ENCODE data around the gene PRAMEF12.
"Not testable (repeated sequence)": the region's sequence is repeated elsewhere in the genome, so short reads cannot be mapped to it uniquely, and the experiment has no call there.

PRAMEF12 gene

DNA sequence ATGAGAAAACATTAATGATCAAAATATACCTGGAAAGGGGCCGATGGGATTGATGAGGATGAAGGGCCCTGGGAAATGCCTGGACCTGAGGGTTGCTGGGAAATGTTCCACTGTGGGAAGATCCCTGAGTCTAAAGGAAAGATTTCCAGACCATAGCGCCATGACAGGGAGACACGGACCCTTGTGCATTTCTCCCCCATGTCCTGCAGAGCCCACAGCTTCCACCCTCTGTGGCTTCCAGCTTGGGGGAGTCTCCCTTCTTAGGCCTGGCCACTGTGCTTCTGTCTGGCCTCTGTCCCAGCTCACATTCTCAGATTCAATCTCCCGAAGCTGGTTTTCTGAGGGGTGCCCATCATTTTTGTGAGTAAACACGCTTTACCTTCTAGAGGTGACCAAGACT lies 1.0 kb upstream of the PRAMEF12 start:
- DNase-seq, result no peak

DNA sequence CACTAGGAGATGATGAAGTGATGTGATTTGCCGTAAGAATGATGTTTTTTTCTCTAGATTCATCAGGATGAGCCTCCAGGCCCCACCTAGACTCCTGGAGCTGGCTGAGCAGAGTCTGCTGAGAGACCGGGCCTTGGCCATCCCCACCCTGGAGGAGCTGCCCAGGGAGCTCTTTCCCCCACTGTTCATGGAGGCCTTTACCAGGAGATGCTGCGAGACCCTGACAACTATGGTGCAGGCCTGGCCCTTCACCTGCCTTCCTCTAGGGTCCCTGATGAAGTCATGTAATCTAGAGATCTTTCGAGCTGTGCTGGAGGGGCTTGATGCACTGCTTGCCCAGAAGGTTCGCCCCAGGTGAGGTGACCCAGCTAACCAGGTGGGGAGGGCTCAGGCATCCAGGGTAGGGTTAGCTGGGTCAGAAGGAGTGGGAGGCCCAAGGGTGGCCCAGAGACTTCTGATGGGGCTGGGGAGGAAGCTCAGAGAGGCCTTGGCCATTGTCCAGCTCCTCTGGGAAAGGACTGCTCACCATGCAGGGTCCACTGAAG lies 1.3 kb downstream of the PRAMEF12 start:
- no peak for DNase-seq

- no peak for DNase-seq
These were observed 1.9 kb downstream of the PRAMEF12 start for GRCh38 chr1:12775443-12775842.

DNA sequence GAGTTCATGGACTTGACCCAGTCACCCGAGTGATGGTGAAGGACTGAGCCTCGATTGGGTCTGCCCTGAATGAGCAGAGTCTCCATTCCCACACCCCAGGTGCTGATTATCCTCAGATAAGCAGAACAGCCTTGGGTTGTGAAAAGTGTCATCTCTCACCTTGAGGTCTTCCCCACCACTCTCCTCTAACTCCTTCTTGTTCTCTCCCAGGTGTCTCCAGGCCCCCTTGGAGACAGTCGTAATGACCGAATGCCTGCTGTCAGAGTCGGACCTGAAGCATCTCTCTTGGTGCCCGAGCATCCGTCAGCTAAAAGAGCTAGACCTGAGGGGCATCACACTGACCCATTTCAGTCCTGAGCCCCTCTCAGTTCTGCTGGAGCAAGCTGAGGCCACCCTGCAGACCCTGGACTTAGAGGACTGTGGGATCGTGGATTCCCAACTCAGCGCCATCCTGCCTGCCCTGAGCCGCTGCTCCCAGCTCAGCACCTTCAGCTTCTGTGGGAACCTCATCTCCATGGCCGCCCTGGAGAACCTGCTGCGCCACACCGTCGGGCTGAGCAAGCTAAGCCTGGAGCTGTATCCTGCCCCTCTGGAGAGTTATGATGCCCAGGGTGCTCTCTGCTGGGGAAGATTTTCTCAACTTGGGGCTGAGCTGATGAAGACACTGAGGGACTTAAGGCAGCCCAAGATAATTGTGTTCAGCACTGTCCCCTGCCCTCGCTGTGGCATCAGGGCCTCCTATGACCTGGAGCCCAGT lies 3.4 kb downstream of the PRAMEF12 start:
- DNase-seq, result no peak

DNA sequence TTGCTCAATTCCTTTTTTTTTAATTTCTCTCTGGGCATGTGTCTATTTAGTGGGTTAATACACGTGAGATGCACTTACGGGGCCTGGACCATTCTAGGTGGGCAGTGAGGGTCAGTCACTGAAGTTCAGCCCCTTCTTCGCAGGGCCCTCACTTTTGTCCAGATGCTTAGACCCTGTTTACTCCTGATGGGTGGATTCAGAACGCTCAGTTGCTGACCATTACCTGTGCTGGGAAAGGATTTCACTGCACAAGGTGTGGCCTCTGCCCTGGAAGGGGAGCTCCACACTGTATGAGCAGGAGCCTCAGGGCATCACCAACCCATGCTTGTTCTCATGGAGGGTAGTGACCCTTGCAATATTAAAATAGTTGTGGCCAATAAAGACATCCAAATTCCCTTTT lies 4.5 kb downstream of the PRAMEF12 start:
- no peak for DNase-seq

DNA sequence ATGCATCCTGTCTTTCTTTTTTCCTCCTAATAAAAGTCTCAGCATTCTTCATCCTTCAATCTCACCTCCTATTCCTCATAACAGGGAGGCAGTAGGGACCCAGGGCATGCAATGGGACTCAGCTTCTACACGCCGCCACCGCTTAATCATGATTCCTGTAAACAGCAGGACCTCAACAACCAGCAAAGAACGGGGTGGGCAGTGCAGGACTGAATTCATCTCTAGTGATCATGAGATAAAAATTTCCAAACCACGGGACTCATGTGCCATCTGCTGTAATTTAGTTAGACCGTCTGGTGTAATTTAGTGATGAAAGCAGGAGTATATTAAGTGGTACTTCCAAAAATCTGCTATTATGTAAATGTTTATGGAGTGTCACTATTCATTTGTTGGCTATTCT lies 5.4 kb downstream of the PRAMEF12 start:
- DNase-seq, result no peak

GRCh38 chr1:12781488-12781887 lies 8.0 kb downstream of the PRAMEF12 start:
- DNase-seq, result not testable (repeated sequence)

- not testable (repeated sequence) for DNase-seq
These were observed 10.2 kb downstream of the PRAMEF12 start for GRCh38 chr1:12783783-12784182.

GRCh38 chr1:12784729-12785128 lies 11.2 kb downstream of the PRAMEF12 start:
- not testable (repeated sequence) for DNase-seq

DNA sequence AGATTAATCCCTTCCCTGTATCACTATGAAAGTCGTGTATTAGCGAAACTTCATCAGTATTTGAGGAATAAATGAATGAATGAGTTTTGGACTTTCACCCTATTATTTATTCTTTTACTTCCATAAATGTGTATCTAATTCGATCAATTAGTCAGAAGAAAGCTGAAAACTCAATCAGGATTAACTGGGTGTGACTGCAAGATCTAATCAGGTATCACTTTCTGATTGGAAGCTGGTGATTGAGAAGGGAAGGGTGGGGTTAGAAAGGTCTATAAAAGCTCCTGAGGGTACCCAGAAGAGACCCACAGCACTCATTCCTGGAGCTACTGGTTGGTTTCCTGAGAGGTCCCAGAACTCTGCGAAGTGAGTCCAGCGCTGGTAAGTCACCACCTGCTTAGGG lies 17.6 kb downstream of the PRAMEF12 start, which contains the start of gene PRAMEF1:
PRAMEF1 (plus strand) TSS at position 301 of the 400 bp plus-strand sequence. CDS start 1,831 bp downstream, outside the sequence.
- DNase-seq, result not testable (repeated sequence)

- no peak for DNase-seq
These were observed 25.4 kb downstream of the PRAMEF12 start for GRCh38 chr1:12798911-12799310.

GRCh38 chr1:12799730-12800129 lies 26.2 kb downstream of the PRAMEF12 start:
- no peak for DNase-seq

DNA sequence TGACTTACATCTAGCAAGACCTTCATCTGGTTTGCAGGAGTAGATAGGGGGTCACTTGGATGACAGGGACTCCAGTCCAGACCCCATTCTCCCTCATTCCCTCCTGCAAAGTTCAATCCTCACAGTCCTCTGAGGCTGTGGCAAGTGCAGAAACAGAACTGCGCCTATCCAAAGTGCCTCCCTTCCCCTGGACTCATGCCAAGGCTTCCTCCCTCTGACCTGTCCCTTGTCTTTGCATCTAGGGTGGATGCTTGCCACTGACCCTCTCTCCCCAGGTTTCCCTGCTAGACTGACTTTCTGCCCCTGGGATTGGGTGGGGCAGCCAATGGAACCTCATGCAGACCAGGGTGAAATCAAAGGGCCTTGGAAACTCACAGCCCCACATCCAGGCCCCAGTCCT lies 36.4 kb downstream of the PRAMEF12 start:
- DNase-seq, result no peak

DNA sequence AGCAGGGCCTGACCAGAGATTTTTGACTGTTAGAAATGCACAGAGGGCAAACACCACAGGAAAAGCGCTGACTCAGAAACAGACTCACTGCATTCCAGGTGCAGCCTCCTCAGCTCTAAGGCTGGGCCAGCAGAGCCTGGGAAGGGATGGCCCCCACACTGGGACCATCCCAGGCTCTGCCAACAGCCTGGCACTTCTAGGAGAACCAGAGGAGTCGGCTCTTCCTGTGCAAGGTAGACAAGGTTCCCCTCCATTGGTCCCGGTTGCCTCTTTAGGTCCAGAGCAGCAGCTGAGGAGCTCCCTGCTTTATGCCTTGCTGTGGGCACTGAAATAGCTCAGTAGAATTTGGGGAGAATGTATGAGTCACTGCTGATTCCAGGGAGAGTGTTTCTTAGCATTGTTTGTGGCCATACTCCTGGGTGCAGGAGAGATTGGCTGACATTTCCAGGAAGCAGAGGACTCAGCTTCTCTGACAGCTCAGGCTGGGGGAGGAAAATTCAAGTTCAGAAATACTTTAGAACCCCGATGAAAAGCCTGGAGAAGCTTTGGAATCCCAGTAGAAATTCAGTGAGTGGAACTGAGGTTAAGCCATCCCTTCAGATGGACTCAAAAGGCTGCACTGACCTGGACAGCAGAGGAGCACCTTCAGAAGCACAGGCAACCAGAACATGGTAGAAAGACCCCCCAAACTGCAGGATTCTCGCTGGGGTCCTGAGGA lies 37.3 kb downstream of the PRAMEF12 start:
- no peak for DNase-seq

DNA sequence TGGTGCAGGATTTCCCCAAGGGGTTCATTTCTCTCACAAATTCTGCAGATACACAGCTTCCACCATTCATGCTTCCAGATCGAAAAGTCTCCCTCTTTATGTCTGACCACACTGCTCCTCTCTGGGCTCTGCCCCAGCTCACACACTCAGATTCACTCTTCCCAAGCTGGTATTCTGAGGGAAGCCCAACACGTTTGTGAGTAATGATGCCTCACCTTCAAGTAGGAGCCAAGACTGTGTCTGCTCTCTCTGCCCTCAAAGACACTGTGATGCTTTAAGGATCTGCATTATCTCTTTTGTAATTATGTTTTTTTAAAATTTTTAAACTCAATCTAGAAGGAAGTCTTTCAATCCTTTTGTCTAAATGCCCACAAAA lies 37.9 kb downstream of the PRAMEF12 start:
- no peak for DNase-seq

GRCh38 chr1:12819061-12819460 lies 45.5 kb downstream of the PRAMEF12 start:
- DNase-seq, result not testable (repeated sequence)

Data from activated CD8-positive, alpha-beta memory T cell treated with anti-CD3 and anti-CD28 coated beads, Interleukin-2, amount 50 U/mL, for 48 hours (primary cell).